ENCODE results near the gene RPS6KC1. TPM values are rescaled to one million over a fixed set of nuclear protein-coding genes. Genes with fewer than 3 reads are reported as not detected.

RPS6KC1 gene
- total and polyA plus RNA-seq, 8 donors, result 15.8 to 25.2 (median 23.5) TPM

GRCh38 chr1:213082420-213083111 is 31.5 kb downstream of the RPS6KC1 start:
- Histone ChIP-seq H3K4me1 (no peaks in the 10 kb centered on the region), H3K9me3 (no peaks in the 10 kb centered on the region), H3K36me3 (peaks cover 0 to 77% of the 10 kb centered on the region in 2 donors), H3K4me3 (no peak overlapping the region), H3K27me3 (no peaks in the 10 kb centered on the region), H3K27ac (no peak overlapping the region)
- intact Hi-C loops (cut with DNase I), result no loop called here
- no peak for DNase-seq
- TF ChIP-seq, protein P1, sequence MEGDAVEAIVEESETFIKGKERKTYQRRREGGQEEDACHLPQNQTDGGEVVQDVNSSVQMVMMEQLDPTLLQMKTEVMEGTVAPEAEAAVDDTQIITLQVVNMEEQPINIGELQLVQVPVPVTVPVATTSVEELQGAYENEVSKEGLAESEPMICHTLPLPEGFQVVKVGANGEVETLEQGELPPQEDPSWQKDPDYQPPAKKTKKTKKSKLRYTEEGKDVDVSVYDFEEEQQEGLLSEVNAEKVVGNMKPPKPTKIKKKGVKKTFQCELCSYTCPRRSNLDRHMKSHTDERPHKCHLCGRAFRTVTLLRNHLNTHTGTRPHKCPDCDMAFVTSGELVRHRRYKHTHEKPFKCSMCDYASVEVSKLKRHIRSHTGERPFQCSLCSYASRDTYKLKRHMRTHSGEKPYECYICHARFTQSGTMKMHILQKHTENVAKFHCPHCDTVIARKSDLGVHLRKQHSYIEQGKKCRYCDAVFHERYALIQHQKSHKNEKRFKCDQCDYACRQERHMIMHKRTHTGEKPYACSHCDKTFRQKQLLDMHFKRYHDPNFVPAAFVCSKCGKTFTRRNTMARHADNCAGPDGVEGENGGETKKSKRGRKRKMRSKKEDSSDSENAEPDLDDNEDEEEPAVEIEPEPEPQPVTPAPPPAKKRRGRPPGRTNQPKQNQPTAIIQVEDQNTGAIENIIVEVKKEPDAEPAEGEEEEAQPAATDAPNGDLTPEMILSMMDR (IDR thresholded peaks at IDR 0.05), result no peak
- no peak for ATAC-seq

- Histone ChIP-seq H3K4me3 (no peak overlapping the region), H3K36me3 (peaks cover 0 to 82% of the 10 kb centered on the region in 2 donors), H3K4me1 (no peaks in the 10 kb centered on the region), H3K27me3 (no peaks in the 10 kb centered on the region), H3K9me3 (no peaks in the 10 kb centered on the region), H3K27ac (no peak overlapping the region)
- intact Hi-C loops (cut with DNase I), result no loop called here
- TF ChIP-seq, protein P1 (IDR thresholded peaks at IDR 0.05), result no peak
- DNase-seq, result no peak
- no peak for ATAC-seq
Observed at GRCh38 chr1:213083112-213083445, 32.0 kb downstream of the RPS6KC1 start.

DNA sequence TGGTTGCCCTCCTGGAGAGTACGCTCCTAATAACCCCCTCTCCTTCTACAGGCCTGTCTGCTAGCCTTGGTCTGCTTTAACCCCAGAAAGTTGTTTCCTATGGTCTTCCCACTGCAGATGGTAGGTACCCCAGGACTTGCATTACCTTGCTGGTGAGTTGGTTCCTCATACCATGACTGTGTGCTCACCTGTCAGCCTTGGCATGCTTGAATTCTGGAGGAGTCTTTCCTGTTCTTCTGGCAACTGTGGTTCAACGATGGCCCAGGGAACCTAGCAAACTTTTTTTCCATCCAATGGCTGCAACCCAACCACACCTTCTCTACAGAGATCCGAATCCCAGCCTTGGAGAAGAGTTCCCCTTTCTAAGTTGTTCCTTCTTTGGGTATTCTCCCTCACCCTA is 36.9 kb downstream of the RPS6KC1 start:
- intact Hi-C loops (cut with DNase I), result no loop called here
- Histone ChIP-seq H3K27ac (no peak overlapping the region), H3K4me3 (no peak overlapping the region), H3K9me3 (no peaks in the 10 kb centered on the region), H3K36me3 (peaks cover 0 to 48% of the 10 kb centered on the region in 2 donors), H3K27me3 (no peaks in the 10 kb centered on the region), H3K4me1 (no peaks in the 10 kb centered on the region)
- DNase-seq, result no peak
- no peak for ATAC-seq
- TF ChIP-seq, protein P1 (IDR thresholded peaks at IDR 0.05), result no peak

- no peak overlapping the region for H3K27ac ChIP-seq
- H3K4me3 ChIP-seq, result no peak overlapping the region
- ATAC-seq (no peak), DNase-seq (no peak)
- TF ChIP-seq, protein P1 (IDR thresholded peaks at IDR 0.05), result no peak
- H3K9me3 ChIP-seq, result no peaks in the 10 kb centered on the region
- H3K36me3 ChIP-seq, result peaks cover 0 to 30% of the 10 kb centered on the region in 2 donors
- H3K27me3 ChIP-seq, result no peaks in the 10 kb centered on the region
- H3K4me1 ChIP-seq, result no peaks in the 10 kb centered on the region
- intact Hi-C loops (cut with DNase I), result no loop called here
Observed at GRCh38 chr1:213089924-213090677, 39.1 kb downstream of the RPS6KC1 start.

DNA sequence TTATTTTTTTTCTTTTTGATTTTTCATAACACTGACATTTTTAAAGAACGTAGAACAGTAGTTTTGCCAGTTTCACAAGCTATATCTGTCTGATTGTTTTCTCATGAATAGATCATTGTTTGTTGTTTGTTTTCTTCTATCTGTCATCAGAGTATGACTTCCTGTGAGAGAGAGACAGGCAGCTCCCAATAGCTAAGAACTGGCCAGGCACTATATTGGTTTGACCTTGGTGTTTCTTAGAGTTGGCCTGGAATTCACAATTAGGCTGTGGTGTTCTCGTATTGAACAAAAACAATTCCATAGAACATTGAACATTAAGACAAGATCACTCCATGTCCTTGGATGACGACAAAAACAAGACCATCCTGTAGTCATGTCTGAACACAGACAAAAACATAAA is 43.4 kb downstream of the RPS6KC1 start:
- Histone ChIP-seq H3K4me3 (no peak overlapping the region), H3K4me1 (no peaks in the 10 kb centered on the region), H3K27me3 (no peaks in the 10 kb centered on the region), H3K36me3 (peaks cover 0 to 8% of the 10 kb centered on the region in 2 donors), H3K9me3 (no peaks in the 10 kb centered on the region), H3K27ac (no peak overlapping the region)
- no peak for ATAC-seq
- TF ChIP-seq, protein P1 (IDR thresholded peaks at IDR 0.05), result no peak
- DNase-seq, result no peak
- intact Hi-C loops (cut with DNase I), result no loop called here

Measured in left lung (tissue), 10 donors.